Stromal cell of bone marrow (primary cell): Measurements from ENCODE around the gene IL4I1.
A peak's percentile ranks its signal among the peaks of the same experiment; 100 is the strongest.

Experiments
- DNase-seq: peaks from one replicate; pipeline ENCODE4 v3.0.0-alpha.2; 2012; ENCODE audit warnings: low read depth

Gene IL4I1

DNA sequence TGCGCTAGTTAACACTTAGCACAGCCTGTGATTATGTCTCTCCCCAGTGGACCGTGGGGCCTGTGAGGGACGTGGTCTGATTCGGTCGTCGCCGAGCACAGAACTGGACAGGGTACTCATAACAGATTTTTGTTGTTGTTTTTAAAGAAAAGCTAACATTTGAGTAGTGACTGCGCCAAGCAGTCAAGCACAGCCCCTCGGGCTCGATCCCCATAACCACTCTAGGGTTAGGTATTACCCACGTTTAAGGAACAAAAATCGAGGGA is 46.5 kb downstream of the IL4I1 start:
- no peak for DNase-seq

- DNase-seq = no peak
Measured at GRCh38 chr19:49849433-49850220, 47.1 kb downstream of the IL4I1 start.

- no peak for DNase-seq
Measured at GRCh38 chr19:49848938-49849337, 47.7 kb downstream of the IL4I1 start.

GRCh38 chr19:49847731-49848696 is 48.7 kb downstream of the IL4I1 start:
- DNase-seq = peak; percentile 71

DNA sequence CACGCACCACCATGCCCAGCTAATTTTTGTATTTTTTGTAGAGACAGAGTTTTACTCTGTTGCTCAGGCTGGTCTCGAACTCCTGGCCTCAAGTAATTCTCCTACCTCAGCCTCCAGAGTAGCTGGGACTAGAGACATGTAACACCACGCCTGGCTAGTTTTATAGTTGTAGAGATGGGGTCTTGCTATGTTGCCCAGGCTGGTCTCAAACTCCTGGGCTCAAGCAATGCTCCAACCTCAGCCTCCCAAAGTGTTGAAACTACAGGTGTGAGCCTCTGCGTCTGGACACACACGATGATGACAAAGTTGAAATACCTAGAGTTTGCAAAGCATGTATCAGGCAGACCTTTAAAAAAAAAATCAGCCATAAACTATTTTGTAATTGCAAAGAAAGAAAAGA is 50.3 kb downstream of the IL4I1 start:
- no peak for DNase-seq

- DNase-seq = no peak
Measured at GRCh38 chr19:49845414-49845813, 51.3 kb downstream of the IL4I1 start.

DNA sequence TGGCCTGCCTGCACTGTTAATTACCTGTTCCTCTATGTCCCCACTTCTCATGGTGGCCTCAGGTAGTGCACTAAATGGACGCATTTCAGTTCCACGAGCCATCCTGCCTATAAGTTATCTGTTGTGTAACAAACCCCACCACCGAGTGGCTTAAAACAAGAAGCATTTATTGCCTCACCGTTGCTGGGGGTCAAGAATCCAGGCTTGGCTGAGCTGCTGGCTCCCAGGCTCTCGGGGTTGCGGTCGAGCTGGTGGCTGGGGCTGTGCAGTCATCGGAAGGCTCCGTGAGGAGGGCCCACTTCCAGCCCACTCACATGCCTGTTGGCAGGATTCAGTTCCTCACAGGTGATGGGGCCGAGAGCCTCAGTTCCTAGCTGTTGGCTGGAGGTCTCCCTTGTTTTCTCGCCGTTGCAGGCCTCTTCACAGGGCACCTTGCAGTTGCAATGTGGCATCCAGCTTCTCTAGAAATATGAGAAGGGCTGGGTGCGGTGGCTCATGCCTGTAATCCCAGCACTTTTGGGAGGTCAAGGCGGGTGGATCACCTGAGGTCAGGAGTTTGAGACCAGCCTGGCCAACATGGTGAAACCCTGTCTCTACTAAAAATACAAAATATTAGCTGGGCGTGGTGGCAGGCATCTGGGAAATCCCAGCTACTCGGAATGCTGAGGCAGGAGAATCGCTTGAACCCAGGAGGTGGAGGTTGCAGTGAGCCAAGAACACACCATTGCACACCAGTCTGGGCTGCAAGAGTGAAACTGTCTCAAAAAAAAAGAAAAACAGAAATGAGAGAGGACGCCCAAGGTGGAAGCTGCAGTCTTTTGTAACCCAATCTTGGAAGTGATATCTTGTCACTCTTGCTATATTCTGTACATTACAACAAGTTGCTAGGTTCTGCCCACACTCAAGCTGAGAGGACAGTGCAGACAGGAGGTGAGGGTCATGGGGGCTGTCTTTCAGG is 52.3 kb downstream of the IL4I1 start:
- DNase-seq = no peak

DNA sequence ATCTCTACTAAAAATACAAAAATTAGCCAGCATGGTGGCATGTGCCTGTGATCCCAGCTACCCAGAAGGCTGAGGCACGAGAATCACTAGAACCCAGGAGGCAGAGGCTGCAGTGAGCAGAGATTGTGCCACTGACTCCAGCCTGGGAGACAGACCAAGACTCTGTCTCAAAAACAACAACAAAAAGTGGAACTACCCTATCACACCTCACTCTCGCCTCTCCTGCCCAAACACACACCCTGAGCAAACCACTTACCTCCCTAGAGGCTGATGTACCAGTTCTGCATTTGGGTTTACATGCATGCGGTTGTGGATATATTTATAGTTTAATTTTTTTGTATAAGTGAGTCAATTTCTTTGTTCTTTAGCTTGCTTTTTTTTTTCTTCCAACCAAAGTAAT is 53.4 kb downstream of the IL4I1 start:
- DNase-seq = no peak

DNA sequence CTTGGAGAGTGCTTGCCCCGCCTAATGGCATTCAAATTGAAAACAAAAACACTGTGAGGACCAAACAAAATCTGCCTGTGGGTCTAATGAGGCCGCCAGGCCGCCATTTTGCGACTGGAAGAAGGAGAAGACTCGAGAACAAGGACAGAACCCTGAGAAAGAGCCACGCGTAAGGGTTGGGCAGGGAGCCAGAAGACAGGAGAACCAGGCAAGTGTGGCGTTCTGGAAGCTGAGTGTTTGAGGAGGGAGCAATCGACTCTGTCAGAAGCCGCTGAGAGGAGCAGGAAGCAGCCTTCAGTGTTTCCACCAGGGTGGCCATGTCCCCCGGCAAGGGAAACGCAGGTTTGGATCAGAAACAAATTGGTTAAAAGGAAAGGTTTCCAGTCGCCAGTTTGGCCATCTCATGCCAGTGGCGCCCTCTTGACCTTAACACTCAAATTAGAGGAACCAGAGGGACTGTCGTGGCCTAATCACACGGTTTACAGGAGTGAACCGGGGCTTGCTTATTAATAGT is 55.9 kb downstream of the IL4I1 start:
- DNase-seq = no peak

GRCh38 chr19:49840321-49840720 is 56.4 kb downstream of the IL4I1 start:
- no peak for DNase-seq

- no peak for DNase-seq
Measured at GRCh38 chr19:49839713-49840112, 57.0 kb downstream of the IL4I1 start.
